GM06990 (cell line): ENCODE results near the gene CXCL16.
A peak's percentile ranks its signal among the peaks of the same experiment; 100 is the strongest.
"Not testable (repeated sequence)": the region's sequence is repeated elsewhere in the genome, so short reads cannot be mapped to it uniquely, and the experiment has no call there.

Source experiments
- DNase-seq: peaks from one replicate; pipeline ENCODE4 v3.0.0-alpha.2; 2011; ENCODE audit not compliant: insufficient read length; ENCODE audit errors: extremely low read depth
- H3K27me3 ChIP-seq: replicated peaks from 2 replicates; pipeline ENCODE4 v1.6.0; 2011; ENCODE audit warnings: low read length; ENCODE audit not compliant: control insufficient read depth, insufficient read depth
- H3K36me3 ChIP-seq: 2 replicates; pipeline ENCODE4 v1.5.1; 2011; ENCODE audit warnings: low read length; ENCODE audit not compliant: control insufficient read depth, insufficient read depth
- H3K4me3 ChIP-seq: replicated peaks from 2 replicates; pipeline ENCODE4 v1.5.1; 2011; ENCODE audit warnings: low read depth, mild to moderate bottlenecking, control low read depth, low read length
- TF ChIP-seq, protein P1 (sequence below): IDR thresholded peaks from 2 replicates; pipeline ENCODE4 v1.5.1; 2011; ENCODE audit warnings: low read length, control low read depth, mild to moderate bottlenecking, inconsistent platforms; ENCODE audit not compliant: insufficient read depth, poor library complexity, severe bottlenecking

Gene CXCL16

DNA sequence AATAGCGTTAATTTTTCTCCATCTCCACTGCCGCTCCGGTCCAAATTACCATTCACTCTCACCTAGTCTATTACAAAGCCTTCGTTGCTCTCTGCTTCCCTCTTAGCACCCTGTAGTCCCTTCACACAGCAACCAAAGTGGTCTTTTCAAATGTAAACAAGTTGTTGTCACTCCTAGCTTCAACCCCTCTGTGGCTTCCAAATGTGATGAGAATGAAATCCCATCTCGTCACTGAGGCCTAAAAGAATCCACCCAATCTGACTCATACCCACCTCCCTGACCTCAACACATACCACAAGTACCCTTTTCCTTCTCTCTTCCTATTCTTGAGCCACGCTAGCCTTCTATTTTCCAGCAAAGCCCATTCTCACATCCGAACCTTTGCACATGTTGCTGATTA, 33.6 kb downstream of the CXCL16 start:
- H3K36me3 ChIP-seq: no peaks in the 10 kb centered on the region
- no peak for DNase-seq

GRCh38 chr17:4704991-4705390, 34.7 kb downstream of the CXCL16 start:
- no peak for DNase-seq
- TF ChIP-seq, protein P1, sequence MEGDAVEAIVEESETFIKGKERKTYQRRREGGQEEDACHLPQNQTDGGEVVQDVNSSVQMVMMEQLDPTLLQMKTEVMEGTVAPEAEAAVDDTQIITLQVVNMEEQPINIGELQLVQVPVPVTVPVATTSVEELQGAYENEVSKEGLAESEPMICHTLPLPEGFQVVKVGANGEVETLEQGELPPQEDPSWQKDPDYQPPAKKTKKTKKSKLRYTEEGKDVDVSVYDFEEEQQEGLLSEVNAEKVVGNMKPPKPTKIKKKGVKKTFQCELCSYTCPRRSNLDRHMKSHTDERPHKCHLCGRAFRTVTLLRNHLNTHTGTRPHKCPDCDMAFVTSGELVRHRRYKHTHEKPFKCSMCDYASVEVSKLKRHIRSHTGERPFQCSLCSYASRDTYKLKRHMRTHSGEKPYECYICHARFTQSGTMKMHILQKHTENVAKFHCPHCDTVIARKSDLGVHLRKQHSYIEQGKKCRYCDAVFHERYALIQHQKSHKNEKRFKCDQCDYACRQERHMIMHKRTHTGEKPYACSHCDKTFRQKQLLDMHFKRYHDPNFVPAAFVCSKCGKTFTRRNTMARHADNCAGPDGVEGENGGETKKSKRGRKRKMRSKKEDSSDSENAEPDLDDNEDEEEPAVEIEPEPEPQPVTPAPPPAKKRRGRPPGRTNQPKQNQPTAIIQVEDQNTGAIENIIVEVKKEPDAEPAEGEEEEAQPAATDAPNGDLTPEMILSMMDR: no peak
- H3K27me3 ChIP-seq: no peaks in the 10 kb centered on the region
- H3K4me3 ChIP-seq: peak overlapping the region; percentile 94; the same call in 1 of the 2 replicates
- H3K36me3 ChIP-seq: no peaks in the 10 kb centered on the region

More for the DNA sequence above, 33.6 kb downstream of the CXCL16 start:
- TF ChIP-seq, protein P1: no peak
- Histone ChIP-seq H3K27me3 (no peaks in the 10 kb centered on the region), H3K4me3 (no peak overlapping the region)

DNA sequence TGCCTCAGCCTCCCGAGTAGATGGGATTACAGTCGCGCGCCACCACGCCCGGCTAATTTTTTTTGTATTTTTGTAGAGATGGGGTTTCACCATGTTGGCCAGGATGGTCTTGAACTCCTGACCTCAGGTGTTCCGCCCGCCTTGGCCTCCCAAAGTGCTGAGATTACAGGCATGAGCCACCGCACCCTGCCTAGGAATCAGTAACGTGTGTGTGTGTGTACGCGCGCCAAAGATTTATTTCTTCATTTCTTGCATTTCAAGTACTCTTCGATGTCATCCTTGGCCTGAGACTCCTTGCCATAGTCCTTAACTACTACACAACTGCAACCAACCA, 35.2 kb downstream of the CXCL16 start:
- H3K4me3 ChIP-seq: peak overlapping the region; percentile 94
- not testable (repeated sequence) for H3K27me3 ChIP-seq, H3K36me3 ChIP-seq, DNase-seq

DNA sequence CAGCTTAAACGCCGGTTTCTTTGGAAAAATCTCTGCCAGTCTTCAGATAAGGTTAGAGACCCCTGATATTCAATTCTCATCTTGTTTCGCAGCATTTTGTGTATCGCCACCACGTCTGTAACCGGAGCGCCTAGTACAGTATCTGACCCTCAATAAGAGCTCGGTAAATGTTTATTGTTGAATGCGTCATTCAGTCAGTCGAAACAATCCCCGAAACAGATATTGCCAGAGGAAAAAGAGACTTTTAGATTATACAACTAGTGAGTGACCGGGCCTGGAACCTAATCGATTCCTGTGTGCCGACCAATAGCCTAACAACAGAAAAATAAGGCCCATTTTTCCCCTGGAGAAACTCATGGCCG, 36.4 kb downstream of the CXCL16 start:
- no peaks in the 10 kb centered on the region for H3K36me3 ChIP-seq
- peak overlapping the region; percentile 94 for H3K4me3 ChIP-seq
- no peaks in the 10 kb centered on the region for H3K27me3 ChIP-seq
- TF ChIP-seq, protein P1: no peak
- no peak for DNase-seq

GRCh38 chr17:4701116-4701515, 38.6 kb downstream of the CXCL16 start:
- no peak for DNase-seq
- TF ChIP-seq, protein P1: no peak
- no peak overlapping the region for H3K4me3 ChIP-seq
- no peaks in the 10 kb centered on the region for H3K27me3 ChIP-seq
- H3K36me3 ChIP-seq: no peaks in the 10 kb centered on the region

- H3K27me3 ChIP-seq, H3K4me3 ChIP-seq, DNase-seq, H3K36me3 ChIP-seq: not testable (repeated sequence)
Observed at GRCh38 chr17:4699401-4700056, 40.2 kb downstream of the CXCL16 start.

GRCh38 chr17:4696437-4696805, 43.3 kb downstream of the CXCL16 start:
- no peaks in the 10 kb centered on the region for H3K27me3 ChIP-seq
- H3K4me3 ChIP-seq: peak overlapping the region; percentile 12
- H3K36me3 ChIP-seq: no peaks in the 10 kb centered on the region
- TF ChIP-seq, protein P1: no peak
- DNase-seq: peak; percentile 45
